Skeletal muscle cell (primary cell): Measurements from ENCODE around the gene HOXD13.

Experiments
- DNase-seq: peaks from one replicate; pipeline ENCODE4 v3.0.0-alpha.2; 2010; ENCODE audit warnings: low read depth
- H3K4me3 ChIP-seq: 2 replicates; pipeline ENCODE4 v1.5.1; 2011; ENCODE audit warnings: low read depth, mild to moderate bottlenecking, control low read depth, low read length, moderate library complexity

HOXD13 gene

GRCh38 chr2:176092270-176093144 lies at the start of gene HOXD13:
Gene HOXD13 (plus strand): TSS chr2:176092721. CDS start chr2:176092891, 170 bp downstream.
- H3K4me3 ChIP-seq: peak within 1 kb of the TSS; percentile 8
- DNase-seq: no peak

- DNase-seq: no peak
- no peak overlapping the region for H3K4me3 ChIP-seq
Measured at GRCh38 chr2:176056406-176056805, 36.1 kb upstream of the HOXD13 start.

- no peak for DNase-seq
- no peak overlapping the region for H3K4me3 ChIP-seq
Measured at GRCh38 chr2:176063958-176064357, 28.6 kb upstream of the HOXD13 start.

GRCh38 chr2:176066645-176067588 lies 25.6 kb upstream of the HOXD13 start:
- peak overlapping the region; percentile 30 for H3K4me3 ChIP-seq
- no peak for DNase-seq

GRCh38 chr2:176067589-176068418 lies 24.7 kb upstream of the HOXD13 start:
- DNase-seq: no peak
- H3K4me3 ChIP-seq: peak overlapping the region; percentile 30

- DNase-seq: no peak
- H3K4me3 ChIP-seq: no peak overlapping the region
Measured at GRCh38 chr2:176068419-176068832, 24.1 kb upstream of the HOXD13 start.

GRCh38 chr2:176071330-176072291 lies 20.9 kb upstream of the HOXD13 start:
- H3K4me3 ChIP-seq: no peak overlapping the region
- DNase-seq: no peak

- no peak overlapping the region for H3K4me3 ChIP-seq
Measured at GRCh38 chr2:176072292-176072669, 20.2 kb upstream of the HOXD13 start.

GRCh38 chr2:176072951-176073904 lies 19.3 kb upstream of the HOXD13 start:
- DNase-seq: no peak
- no peak overlapping the region for H3K4me3 ChIP-seq

More at GRCh38 chr2:176072292-176072669, 20.2 kb upstream of the HOXD13 start:
- no peak for DNase-seq

- DNase-seq: no peak
- H3K4me3 ChIP-seq: no peak overlapping the region
Measured at GRCh38 chr2:176074919-176075425, 17.5 kb upstream of the HOXD13 start.

- DNase-seq: no peak
Measured at GRCh38 chr2:176075481-176075880, 17.0 kb upstream of the HOXD13 start.

GRCh38 chr2:176076063-176076462 lies 16.5 kb upstream of the HOXD13 start:
- H3K4me3 ChIP-seq: no peak overlapping the region
- DNase-seq: no peak

More at GRCh38 chr2:176075481-176075880, 17.0 kb upstream of the HOXD13 start:
- H3K4me3 ChIP-seq: no peak overlapping the region

GRCh38 chr2:176076796-176077195 lies 15.7 kb upstream of the HOXD13 start:
- no peak overlapping the region for H3K4me3 ChIP-seq
- DNase-seq: no peak

- no peak for DNase-seq
- H3K4me3 ChIP-seq: no peak overlapping the region
Measured at GRCh38 chr2:176078541-176079284, 13.8 kb upstream of the HOXD13 start.

- H3K4me3 ChIP-seq: no peak overlapping the region
Measured at GRCh38 chr2:176079285-176079830, 13.2 kb upstream of the HOXD13 start.

More at GRCh38 chr2:176079285-176079830, 13.2 kb upstream of the HOXD13 start:
- no peak for DNase-seq
